Lower leg skin (tissue), 4 donors: ENCODE measurements around the gene PLEKHN1. TPM values are rescaled to one million over a fixed set of nuclear protein-coding genes. Genes with fewer than 3 reads are reported as not detected.
"Not testable (repeated sequence)": the region's sequence is repeated elsewhere in the genome, so short reads cannot be mapped to it uniquely, and the experiment has no call there.

Experiments used
- DNase-seq, 2 donors: peaks; one replicate each; pipeline ENCODE4 v3.0.0-alpha.2; 2019; ENCODE audit warnings: low spot score in 2 of 2
- H3K4me3 ChIP-seq: fragments of 200-600 bp; sonication (generic); 2 replicates; pipeline ENCODE4 v1.5.1; 2017; ENCODE audit warnings: mild to moderate bottlenecking, low read depth; ENCODE audit not compliant: poor library complexity, severe bottlenecking
- POLR2A ChIP-seq, 2 donors: fragments of 450-650 bp; IDR thresholded peaks; one replicate each; pipeline ENCODE4 v1.6.1; 2016 to 2017; ENCODE audit warnings: antibody characterized with exemption in 2 of 2, mild to moderate bottlenecking in 1 of 2, moderate library complexity in 1 of 2
- WGBS, 2 donors: methylation state at CpG; one replicate each; pipeline ENCODE4 v1.1.5; 2018; 5-methylcytosine and 5-hydroxymethylcytosine counted together
- intact Hi-C: fragments of 100-400 bp; cut with DNase I; formaldehyde crosslinking; loops from one replicate; pipeline ENCODE4 v1.15.0; 2023; ENCODE audit warnings: low total_unique reads
- total RNA-seq, 4 donors: library from RNA; depleted of rRNA; stranded (reverse); fragments of >200 nt; gene quantifications; one replicate each; pipeline ENCODE4 v1.1.0, GENCODE V29; 2016
- TF ChIP-seq, protein P1 (sequence below), 3 donors: fragments of 450-650 bp; IDR thresholded peaks; one replicate each; pipeline ENCODE4 v1.5.1; 2016; ENCODE audit warnings: antibody characterized with exemption in 3 of 3, mild to moderate bottlenecking in 3 of 3, moderate library complexity in 2 of 3

PLEKHN1 gene
- total RNA-seq, 4 donors from 2014 or later, result 38.7 to 109 (median 45.3) TPM

DNA sequence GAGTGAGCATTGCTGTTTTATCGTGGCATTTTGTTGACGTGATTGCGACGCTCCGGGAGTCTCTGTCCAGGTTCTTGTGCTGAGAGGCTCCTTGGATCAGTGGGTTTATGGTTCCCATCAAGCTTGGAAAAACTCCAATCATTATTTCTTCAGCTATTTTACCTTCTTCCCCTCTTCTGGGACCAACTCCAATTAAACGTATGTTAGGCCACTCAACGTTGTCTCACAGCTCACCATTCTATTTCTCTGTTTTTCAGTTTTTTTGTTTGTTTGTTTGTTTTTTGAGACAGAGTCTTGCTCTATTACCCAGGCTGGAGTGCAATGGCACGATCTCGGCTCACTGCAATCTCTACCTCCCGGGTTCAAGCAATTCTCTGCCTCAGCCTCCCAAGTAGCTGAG, 25.6 kb downstream of the PLEKHN1 start:
- intact Hi-C loops, result no loop called here
- WGBS, 2 donors, result 94 to 97% methylated on average over 10 of the region's 10 CpGs
- no peak for TF ChIP-seq POLR2A (IDR thresholded peaks at IDR 0.05)
- TF ChIP-seq, protein P1, sequence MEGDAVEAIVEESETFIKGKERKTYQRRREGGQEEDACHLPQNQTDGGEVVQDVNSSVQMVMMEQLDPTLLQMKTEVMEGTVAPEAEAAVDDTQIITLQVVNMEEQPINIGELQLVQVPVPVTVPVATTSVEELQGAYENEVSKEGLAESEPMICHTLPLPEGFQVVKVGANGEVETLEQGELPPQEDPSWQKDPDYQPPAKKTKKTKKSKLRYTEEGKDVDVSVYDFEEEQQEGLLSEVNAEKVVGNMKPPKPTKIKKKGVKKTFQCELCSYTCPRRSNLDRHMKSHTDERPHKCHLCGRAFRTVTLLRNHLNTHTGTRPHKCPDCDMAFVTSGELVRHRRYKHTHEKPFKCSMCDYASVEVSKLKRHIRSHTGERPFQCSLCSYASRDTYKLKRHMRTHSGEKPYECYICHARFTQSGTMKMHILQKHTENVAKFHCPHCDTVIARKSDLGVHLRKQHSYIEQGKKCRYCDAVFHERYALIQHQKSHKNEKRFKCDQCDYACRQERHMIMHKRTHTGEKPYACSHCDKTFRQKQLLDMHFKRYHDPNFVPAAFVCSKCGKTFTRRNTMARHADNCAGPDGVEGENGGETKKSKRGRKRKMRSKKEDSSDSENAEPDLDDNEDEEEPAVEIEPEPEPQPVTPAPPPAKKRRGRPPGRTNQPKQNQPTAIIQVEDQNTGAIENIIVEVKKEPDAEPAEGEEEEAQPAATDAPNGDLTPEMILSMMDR (IDR thresholded peaks at IDR 0.05), result no peak
- DNase-seq, result no peak
- no peak overlapping the region for H3K4me3 ChIP-seq

DNA sequence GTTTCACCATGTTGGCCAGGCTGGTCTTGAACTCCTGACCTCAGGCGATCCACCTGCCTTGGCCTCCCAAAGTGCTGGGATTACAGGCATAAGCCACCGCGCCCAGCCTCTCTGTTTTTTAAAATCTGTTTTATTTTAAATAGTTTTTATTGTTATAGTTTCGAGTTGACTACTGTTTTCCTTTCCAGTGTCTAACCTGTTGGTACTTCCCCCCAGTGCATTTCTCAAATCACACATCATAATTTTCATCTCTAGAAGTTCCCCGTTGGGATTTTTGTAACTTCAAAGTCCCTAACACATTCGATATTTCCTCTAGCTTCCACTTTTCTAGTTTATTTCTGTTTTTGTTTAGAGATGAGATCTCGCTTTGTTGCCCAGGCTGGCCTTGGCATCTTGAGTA, 26.1 kb downstream of the PLEKHN1 start:
- WGBS, 2 donors, result 89 to 94% methylated on average over 7 of the region's 7 CpGs
- no peak for TF ChIP-seq POLR2A (IDR thresholded peaks at IDR 0.05)
- TF ChIP-seq, protein P1 (IDR thresholded peaks at IDR 0.05), result no peak
- no peak overlapping the region for H3K4me3 ChIP-seq
- DNase-seq, result no peak
- intact Hi-C loops, result no loop called here

DNA sequence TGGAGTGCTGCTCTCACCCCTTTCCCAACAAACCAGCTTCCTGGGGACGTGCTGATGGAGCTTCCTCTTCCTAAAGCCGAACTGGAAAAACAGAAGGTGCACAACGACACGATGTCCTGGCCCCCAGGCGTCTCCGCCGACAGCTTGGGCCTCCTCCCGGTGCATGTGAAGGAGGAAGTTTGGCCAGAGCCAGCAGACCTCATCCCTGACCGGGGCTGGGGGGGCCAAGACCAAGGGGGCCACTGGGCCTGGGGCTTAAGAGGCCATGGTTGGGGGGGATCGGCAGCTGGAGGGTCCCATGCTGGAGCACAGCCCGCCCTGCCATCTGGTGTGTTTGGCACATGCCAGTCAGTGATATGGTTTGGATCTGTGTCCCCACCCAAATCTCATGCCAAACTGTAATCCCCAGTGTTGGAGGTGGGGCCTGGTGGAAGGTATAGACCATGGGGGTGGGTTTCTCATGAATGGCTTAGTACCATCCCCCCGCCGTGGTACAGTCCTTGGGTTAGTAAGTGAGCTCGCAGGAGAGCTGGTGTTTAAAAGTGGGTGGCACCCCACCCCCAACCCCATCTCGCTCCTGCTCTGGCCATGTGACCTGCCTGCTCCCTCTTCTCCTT, 27.2 kb downstream of the PLEKHN1 start:
- TF ChIP-seq POLR2A (IDR thresholded peaks at IDR 0.05), result no peak
- TF ChIP-seq, protein P1 (IDR thresholded peaks at IDR 0.05), result no peak
- intact Hi-C loops, result no loop called here
- no peak overlapping the region for H3K4me3 ChIP-seq
- DNase-seq, result no peak
- WGBS, 2 donors, result 74 to 75% methylated on average over 13 to 15 of the region's 15 CpGs

DNA sequence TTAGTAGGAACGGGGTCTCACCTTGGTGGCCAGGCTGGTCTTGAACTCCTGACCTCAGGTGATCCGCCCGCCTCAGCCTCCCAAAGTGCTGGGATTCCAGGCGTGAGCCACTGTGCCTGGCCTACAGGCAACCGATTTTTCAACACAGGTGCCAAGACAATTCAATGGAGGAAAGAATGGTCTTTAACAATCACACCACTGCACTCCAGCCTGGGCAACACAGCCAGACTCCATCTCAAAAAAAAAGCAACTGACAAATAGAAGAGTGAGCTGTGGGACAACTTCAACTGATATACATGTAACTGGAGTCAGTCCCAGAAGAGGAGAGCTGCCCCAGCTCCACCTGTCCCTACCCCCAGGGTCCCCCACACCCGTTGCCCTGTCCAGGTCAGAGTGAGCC, 28.3 kb downstream of the PLEKHN1 start:
- intact Hi-C loops, DNase-seq, H3K4me3 ChIP-seq: not testable (repeated sequence)
- 84 to 88% methylated on average over 6 of the region's 6 CpGs for WGBS, 2 donors

DNA sequence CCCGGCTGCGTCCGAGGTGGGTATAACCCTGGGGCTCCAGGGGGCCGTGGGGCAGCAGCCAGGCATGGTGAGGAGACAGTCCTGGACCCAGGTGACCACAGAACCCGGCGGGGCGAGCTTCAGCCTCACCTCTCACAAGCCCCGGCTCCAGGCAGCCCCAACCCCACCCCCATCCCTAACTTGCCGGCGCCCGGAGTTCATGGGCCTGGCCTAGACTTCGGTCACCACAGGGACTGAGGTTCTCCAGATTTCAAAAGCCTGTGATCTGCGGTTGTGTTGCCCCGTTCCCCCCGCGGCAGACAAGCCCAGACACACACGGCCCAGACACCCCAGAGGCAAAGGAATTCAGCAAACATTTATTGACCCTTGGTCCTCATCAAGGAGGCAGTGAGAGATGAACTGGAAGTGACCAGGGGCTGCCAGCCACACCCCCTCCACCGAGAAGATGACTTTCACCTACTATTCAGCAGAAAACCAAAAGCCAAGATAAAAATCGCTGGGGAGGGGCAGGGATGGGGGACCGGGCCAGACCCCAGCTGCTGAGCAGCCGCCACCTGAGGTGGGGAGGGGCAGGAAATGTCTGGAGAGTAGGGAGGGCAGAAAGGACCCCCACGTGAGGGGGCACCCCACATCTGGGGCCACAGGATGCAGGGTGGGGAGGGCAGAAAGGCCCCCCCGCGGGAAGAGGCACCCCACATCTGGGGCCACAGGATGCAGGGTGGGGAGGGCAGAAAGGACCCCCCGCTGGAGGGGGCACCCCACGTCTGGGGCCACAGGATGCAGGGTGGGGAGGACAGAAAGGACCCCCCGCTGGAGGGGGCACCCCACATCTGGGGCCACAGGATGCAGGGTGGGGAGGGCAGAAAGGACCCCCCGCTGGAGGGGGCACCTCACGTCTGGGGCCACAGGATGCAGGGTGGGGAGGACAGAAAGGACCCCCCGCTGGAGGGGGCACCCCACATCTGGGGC, 29.7 kb downstream of the PLEKHN1 start:
- intact Hi-C loops, result no loop called here
- no peak for DNase-seq
- 37 to 39% methylated on average over 21 to 29 of the region's 30 CpGs for WGBS, 2 donors
- TF ChIP-seq POLR2A (IDR thresholded peaks at IDR 0.05), result no peak
- TF ChIP-seq, protein P1 (IDR thresholded peaks at IDR 0.05), result no peak
- H3K4me3 ChIP-seq, result no peak overlapping the region
